WERI-Rb-1 (cell line): ENCODE results near the gene ZNF737.
"Not testable (repeated sequence)": the region's sequence is repeated elsewhere in the genome, so short reads cannot be mapped to it uniquely, and the experiment has no call there.

ENCODE experiments used
- DNase-seq: peaks from one replicate; pipeline ENCODE4 v3.0.0-alpha.2; 2020
- H3K27ac ChIP-seq: fragments of 250-450 bp; sonication (Bioruptor Pico); 2 replicates; pipeline ENCODE4 v1.5.1; 2020; ENCODE audit warnings: mild to moderate bottlenecking, moderate library complexity
- H3K27me3 ChIP-seq: fragments of 250-450 bp; sonication (Bioruptor Pico); 2 replicates; pipeline ENCODE4 v1.5.1; 2021; ENCODE audit warnings: mild to moderate bottlenecking, low read depth, moderate library complexity; ENCODE audit not compliant: insufficient read depth, severe bottlenecking
- H3K36me3 ChIP-seq: fragments of 250-450 bp; sonication (Bioruptor Pico); 2 replicates; pipeline ENCODE4 v1.5.1; 2020; ENCODE audit warnings: mild to moderate bottlenecking, moderate library complexity
- H3K4me3 ChIP-seq: 2 replicates; pipeline ENCODE4 v1.5.1; 2011; ENCODE audit warnings: low read depth, mild to moderate bottlenecking, control low read depth, low read length
- H3K9me3 ChIP-seq: fragments of 250-450 bp; sonication (Bioruptor Pico); 2 replicates; pipeline ENCODE4 v1.5.1; 2021; ENCODE audit warnings: mild to moderate bottlenecking, moderate library complexity; ENCODE audit not compliant: severe bottlenecking
- CTCF ChIP-seq: IDR thresholded peaks from 2 replicates; pipeline ENCODE4 v1.5.1; 2011; ENCODE audit warnings: low read depth, mild to moderate bottlenecking, control low read depth, inconsistent platforms, low read length

The ZNF737 gene

GRCh38 chr19:20565321-20566018 is at the start of gene ZNF737:
ZNF737 (minus strand) TSS chr19:20565781; CDS start chr19:20565640, 141 bp downstream.
- H3K27ac ChIP-seq, result peak within 1 kb of the TSS; percentile 97
- peak; percentile 51 for TF ChIP-seq CTCF
- H3K9me3 ChIP-seq, result peaks cover 11% of the 10 kb centered on the region
- DNase-seq, result peak; percentile 98
- H3K27me3 ChIP-seq, result no peaks in the 10 kb centered on the region
- peak within 1 kb of the TSS; percentile 82 for H3K4me3 ChIP-seq
- H3K36me3 ChIP-seq, result peaks cover 19% of the 10 kb centered on the region

- not testable (repeated sequence) for H3K27me3 ChIP-seq, H3K9me3 ChIP-seq, H3K36me3 ChIP-seq, H3K4me3 ChIP-seq, DNase-seq, H3K27ac ChIP-seq
Measured at GRCh38 chr19:20614971-20615370, 49.4 kb upstream of the ZNF737 start.

DNA sequence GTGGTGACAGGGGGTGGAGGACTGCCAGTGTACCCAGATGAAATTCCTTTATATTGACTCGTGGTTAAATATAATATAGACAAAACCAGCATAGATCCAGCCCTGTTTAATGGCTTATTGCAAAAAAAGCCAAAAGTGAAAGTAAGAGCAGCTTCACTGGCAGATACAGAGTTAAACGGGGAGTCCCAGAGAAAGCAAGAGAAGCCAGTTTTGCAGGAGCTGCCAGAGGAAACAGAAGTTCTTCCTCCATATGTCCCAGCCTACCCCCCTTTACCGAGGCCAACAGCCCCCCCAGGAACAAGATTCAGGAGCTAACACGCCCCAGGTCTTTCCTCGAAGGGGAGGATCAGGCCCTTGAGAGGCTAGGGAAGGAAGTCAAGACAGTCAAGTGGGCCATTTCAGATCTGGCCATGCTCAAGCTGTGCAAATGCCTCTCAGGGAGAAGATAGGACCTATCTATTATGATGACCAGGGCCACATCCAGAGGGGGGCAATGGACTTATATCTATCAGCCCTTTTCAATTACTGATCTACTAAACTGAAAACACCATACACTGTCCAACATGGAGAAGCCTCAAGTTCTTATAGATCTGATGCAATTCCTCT is 47.2 kb upstream of the ZNF737 start:
- DNase-seq, result no peak
- H3K27ac ChIP-seq, result no peak overlapping the region
- H3K27me3 ChIP-seq, result no peaks in the 10 kb centered on the region
- H3K36me3 ChIP-seq, result no peaks in the 10 kb centered on the region
- H3K4me3 ChIP-seq, result no peak overlapping the region
- H3K9me3 ChIP-seq, result no peaks in the 10 kb centered on the region
- no peak for TF ChIP-seq CTCF

- Histone ChIP-seq H3K27me3 (no peaks in the 10 kb centered on the region), H3K9me3 (no peaks in the 10 kb centered on the region), H3K4me3 (no peak overlapping the region), H3K36me3 (no peaks in the 10 kb centered on the region), H3K27ac (no peak overlapping the region)
- no peak for DNase-seq
- no peak for TF ChIP-seq CTCF
Measured at GRCh38 chr19:20611866-20612265, 46.3 kb upstream of the ZNF737 start.

DNA sequence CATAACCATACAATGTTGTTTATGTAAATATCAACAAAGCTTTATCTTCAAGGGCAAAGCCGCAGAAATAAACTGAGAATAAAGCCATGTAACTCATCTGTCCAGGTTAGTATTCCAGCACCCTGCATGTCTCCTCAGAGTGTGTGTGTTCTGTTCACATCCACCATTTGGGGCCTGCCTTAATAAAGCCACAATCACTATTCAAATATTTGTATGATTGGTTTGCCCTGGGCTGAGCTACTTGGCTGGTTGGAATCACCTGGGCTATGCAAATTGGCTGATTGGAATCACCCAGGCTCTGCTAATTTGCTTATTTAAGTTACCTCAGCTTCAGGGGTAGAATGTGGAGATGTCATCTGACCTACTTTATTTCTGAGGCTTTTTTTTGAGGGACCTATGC is 42.4 kb upstream of the ZNF737 start:
- H3K36me3 ChIP-seq, result no peaks in the 10 kb centered on the region
- H3K27me3 ChIP-seq, result no peaks in the 10 kb centered on the region

More for the DNA sequence above, 42.4 kb upstream of the ZNF737 start:
- no peak overlapping the region for H3K4me3 ChIP-seq
- H3K9me3 ChIP-seq, result no peaks in the 10 kb centered on the region
- no peak overlapping the region for H3K27ac ChIP-seq
- TF ChIP-seq CTCF, result no peak
- DNase-seq, result no peak
